ENCODE results near the gene MCC.

Gene MCC

DNA sequence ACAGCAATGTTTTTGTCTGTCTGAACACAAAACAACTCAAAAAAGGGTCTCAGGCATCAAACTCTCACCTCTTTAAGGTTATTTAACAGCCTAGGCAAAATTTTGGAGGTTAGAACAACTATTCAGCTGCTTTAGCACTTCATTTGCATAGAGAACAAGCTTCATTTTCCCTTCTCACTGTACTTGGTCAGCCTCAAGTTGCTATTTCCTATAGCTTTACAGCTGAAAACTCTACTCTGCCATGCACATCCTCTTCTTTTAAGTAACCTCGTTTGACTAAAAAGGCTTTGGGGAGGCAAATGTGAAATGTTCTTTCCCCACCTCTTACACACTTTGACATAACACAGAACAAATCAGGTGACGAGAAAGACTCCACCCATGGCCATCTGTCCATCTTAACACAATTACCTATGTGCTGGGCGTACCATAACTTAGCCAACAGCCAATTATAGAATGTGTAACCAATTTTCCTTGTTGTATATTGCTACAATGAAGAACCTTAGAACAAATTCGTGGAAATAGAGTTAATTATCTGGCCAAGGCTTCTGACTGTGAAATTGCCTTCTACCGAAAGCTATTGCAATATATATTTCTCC, 315.9 kb downstream of the MCC start:
- DNase-seq (ENCODE audit: low spot score) = no peak

GRCh38 chr5:113171520-113171919, 316.7 kb downstream of the MCC start:
- no peak for DNase-seq (ENCODE audit: low spot score)

- no peak for DNase-seq (ENCODE audit: low spot score)
Measured at GRCh38 chr5:113170707-113171106, 317.5 kb downstream of the MCC start.

DNA sequence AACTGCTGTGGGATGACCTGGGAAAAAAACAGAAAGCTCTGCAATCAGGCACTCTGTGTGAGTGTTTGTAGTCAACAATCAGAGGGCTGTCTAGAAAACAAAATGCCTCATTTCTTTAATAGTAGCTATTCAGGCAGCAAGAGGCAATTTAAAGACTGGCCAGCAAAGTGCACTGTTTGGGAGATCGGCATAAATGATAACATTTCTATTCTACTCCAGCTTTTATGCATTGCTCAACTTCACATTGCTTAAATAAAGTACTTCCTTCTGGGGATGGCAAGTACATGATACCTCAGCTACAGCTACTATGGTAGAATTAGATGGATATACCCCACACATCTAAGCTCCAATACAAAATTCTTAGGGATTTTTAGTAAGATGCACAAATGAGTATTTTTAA, 318.5 kb downstream of the MCC start:
- no peak for DNase-seq (ENCODE audit: low spot score)

DNA sequence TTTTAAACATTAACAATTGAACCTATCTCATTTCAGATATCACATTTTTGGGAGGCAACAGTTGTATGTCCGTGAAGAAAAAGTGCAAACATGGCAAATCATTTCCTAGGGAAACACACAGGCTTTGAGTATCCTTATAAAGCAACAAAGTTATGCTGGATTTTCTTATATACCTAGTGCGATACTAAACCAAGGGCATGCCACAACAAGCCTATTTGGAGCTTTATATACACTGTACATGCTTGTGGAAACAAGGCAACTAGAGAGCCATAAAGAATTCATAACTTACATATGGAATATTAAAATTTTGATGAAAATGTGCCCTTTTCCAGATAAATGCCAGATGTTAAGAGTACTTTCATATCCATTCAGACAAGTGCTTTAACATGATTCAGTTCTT, 320.3 kb downstream of the MCC start:
- no peak for DNase-seq (ENCODE audit: low spot score)

DNA sequence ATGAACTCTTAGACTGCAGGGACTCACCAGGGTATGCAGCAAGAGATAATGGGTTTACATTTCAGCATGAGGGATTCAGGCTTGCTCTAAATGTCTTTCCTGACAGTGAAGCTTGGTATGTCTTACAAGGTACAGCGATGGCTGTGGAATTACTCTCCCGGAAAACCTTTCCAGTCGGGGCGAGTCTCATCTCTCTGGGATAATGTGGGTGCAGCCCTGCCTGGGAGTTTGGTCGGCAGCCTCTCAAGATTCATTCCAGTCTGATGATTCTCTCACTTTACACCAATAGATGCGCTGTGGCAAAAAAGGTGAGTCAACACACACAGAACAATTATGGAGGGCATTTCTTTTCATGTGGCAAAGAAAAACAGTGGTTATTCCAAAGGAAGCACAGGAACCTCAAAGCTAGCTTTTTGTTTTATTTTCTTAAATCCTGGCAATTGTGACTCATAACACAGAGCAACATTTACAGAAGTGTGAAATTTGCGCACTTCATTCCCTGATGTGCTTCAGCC, 321.3 kb downstream of the MCC start:
- no peak for DNase-seq (ENCODE audit: low spot score)

DNA sequence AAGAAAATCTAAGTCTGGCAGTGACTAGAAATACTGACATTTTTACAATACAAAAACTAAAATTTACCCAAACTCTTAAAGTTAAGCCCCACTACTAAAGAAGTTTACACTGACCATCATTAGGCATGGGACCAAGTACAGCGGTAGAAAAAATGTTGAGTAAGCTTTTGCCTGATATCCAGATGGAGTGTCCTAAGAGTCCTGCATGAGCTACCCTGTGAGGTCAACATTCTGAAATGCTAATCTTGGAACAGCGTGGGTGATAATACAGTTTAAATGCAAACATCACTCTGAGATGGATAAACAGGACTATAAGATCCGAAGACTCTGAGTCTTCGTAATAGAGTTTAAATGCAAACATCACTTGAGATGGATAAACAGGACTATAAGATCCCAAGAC, 322.0 kb downstream of the MCC start:
- no peak for DNase-seq (ENCODE audit: low spot score)

GRCh38 chr5:113164021-113164420, 324.2 kb downstream of the MCC start:
- DNase-seq (ENCODE audit: low spot score) = no peak

DNA sequence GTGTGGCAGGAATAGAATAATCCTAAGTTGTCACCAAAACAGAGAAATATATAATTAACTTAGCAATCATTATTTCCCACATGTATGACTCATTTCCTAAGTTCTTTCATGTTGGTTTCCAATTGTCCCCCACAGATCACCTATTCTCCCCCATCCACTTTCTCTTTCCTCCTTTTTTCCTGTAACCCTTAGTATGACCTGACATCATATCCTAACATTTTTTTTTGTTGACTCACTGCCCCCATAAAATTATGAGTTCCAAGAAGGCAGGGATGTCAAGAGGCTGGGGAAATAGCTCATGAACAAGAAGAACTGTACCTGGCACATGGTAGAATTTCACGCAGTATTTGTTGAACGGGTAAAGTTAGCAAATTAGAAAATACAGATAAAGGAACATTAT, 324.9 kb downstream of the MCC start:
- DNase-seq (ENCODE audit: low spot score) = no peak

DNA sequence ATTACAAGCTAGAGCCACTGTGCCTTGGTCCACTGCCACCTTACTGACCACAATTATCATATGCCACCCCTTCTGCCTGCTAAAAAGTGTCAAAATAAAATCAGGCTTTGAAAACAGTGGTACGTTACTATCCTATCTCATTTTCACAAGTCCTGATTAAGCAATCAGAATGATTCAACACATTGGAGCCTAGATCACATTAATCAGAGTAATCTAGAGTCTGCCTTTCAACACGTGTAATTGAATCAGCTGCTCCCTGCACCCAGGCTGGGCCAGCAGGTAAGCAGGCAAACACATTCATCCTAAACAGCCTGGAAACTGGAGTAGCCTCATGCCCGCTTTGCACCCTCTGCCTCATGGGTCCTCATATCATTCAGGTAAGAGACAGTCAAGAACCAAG, 325.5 kb downstream of the MCC start:
- DNase-seq (ENCODE audit: low spot score) = no peak

DNA sequence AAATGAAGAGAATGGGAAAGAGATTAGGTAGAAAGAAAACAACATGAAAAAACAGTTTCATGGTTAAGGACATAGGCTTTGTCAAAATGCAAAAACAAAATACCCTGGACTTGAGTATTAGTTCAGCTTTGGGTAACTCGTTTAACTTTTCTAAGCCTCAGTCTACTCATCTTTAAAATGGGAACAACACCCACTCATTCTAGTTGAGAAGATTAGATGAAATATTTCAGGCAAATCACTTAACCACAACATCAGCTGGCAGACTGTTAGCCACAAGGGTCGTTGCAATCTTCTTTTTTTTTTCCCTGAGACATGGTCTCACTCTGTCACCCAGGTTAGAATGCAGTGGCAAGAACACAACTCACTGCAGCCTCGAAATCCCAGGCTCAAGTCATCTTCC, 326.0 kb downstream of the MCC start:
- DNase-seq (ENCODE audit: low spot score) = no peak

GRCh38 chr5:113161806-113162205, 326.4 kb downstream of the MCC start:
- DNase-seq (ENCODE audit: low spot score) = no peak

DNA sequence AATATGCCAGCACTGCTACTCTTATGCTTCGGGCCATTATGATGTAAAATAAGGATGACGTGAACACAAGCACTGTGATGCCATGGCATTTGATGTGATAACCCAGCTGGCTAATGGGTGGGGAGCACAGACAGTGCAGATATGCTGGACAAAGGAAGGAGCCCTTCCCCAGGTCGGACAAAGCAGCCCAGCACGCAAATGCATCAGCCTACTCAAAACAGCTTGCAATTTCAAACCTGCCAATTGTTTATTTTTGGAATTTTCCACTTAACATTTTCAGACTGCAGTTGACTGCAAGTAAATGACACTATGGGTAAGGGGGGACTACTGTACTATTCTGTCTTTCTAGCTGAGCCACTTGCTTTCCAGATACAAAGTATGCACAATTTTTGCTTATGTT, 330.4 kb downstream of the MCC start:
- no peak for DNase-seq (ENCODE audit: low spot score)

DNA sequence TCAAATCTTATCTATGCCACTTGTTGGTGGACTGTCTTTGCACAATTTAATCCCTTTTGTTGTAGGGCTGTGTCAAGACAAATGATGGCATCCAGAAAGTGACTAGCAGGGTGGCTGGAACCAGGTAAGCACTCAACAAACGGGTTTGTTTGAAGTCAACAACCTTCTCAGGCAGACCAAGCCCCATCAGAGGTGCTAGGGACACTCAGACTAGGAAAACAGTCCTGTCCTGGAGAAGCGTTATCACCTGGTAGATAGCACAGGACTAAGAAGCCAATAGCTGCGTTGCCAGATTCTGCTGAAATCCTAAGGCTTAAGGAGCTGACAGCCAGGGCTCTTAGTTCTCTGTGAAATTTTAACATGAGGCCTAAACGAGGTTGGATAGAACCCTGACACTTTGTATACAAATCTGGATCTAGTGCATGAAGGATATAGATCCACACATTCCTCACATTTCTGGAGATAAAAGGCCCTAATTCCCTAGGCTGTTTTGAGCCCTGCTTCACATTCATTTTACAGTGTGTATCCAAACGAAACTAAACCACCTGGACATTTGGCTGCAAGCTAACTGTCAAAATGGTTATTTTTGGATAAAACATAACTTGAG, 331.9 kb downstream of the MCC start:
- DNase-seq (ENCODE audit: low spot score) = no peak

- DNase-seq (ENCODE audit: low spot score) = no peak
Measured at GRCh38 chr5:113153512-113154097, 334.6 kb downstream of the MCC start.

DNA sequence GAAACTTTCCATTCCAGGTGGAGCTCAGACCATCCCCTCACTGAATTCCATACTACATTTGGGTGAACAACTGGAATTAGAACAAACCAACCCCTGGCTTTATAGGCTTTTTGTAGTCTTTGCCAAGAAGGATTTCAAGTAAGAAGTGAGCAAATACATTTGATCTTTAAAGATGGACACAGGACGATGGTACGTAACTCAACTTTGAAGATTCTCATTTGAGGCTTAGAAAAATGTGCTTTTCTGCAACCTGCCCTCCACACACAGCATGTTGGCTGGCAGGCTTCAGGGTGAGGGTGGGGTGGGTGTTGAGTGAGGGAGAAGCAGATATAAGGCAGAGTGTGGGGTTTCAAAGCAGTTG, 335.9 kb downstream of the MCC start:
- no peak for DNase-seq (ENCODE audit: low spot score)

- no peak for DNase-seq (ENCODE audit: low spot score)
Measured at GRCh38 chr5:113151641-113152379, 336.4 kb downstream of the MCC start.

- no peak for DNase-seq (ENCODE audit: low spot score)
Measured at GRCh38 chr5:113150821-113151220, 337.4 kb downstream of the MCC start.

DNA sequence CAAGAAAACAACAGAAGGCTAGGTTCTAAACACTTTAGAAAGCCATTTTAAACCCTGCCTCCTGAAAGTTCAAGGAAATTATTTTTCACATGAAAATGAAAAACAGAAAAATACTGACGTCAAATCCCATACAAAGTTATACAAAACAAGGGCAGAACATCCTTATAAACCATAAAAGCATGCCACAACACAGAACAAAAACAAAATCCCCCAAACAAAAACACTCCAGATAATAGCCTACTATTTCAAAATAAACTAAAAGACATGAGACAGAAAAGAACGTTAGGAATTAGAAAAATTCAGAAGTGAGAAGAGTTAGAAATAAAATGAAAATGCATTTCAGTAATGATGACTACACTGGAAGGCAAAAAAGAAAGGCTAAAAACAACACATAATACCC, 338.0 kb downstream of the MCC start:
- DNase-seq (ENCODE audit: low spot score) = no peak

DNA sequence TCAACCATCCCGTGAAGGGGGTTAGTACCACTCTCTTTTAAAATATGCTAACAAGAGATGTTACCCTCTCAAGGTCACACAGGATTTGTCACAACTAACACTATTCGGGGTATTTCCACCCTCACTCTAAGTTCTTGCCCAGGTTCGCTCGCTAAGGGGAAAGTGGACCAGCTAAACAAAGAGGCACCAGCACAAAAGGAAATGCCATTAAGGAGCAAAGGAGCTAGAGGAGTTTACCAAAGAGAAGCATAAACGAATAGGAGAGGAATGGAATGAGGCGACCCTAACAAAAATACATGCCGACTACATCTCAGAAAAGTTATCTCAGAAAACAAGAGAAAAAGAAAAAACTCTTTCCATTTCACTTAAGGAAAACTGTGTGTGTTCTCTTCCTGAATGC, 340.7 kb downstream of the MCC start:
- no peak for DNase-seq (ENCODE audit: low spot score)

DNA sequence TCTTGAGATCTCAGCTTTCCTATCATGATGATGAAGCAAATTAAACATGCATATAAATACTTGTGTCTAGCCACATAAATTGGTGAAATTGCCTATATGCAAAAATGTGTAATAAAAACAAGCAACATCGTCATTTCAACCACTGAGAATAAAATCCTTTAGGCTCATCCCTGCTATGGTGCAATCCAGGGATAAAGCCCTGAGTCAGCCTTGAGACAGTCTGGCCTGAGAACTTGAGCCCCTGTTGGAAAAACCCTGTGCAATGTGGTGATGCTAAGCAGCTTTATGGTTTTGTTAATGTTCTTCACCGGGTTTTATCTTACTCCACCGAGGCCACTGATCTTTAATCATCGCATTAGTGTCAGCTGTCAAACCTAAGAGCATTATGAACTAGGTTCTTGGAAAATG, 341.1 kb downstream of the MCC start:
- DNase-seq (ENCODE audit: low spot score) = no peak

GRCh38 chr5:113145757-113146387, 342.4 kb downstream of the MCC start:
- no peak for DNase-seq (ENCODE audit: low spot score)

DNA sequence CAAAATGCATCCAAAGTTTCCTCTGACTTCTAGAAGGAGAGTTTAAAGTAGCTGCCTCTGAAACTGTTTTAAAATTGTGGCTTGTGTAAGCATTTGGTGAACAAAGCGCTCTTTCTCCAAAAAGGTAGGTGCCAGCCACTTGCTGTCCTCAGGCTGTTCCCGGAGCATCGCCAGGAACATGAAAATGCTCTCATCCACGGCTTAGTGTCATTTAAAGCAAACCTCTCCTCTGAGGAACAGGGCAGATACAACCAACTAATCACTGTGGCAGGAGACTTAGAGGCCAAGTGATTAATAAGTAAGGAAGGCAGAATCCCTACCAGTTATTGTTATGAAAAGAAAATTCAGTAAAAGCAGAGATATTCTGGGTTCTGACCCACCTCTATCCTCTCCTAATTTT, 346.1 kb downstream of the MCC start:
- no peak for DNase-seq (ENCODE audit: low spot score)
